Subcutaneous abdominal adipose tissue (tissue), 5 donors: ENCODE measurements around the gene CADPS2.

ENCODE experiments used
- H3K27ac ChIP-seq: one replicate; pipeline ENCODE4 v1.7.0; 2013; ENCODE audit warnings: low read depth, mild to moderate bottlenecking, inconsistent platforms, low read length, moderate library complexity
- H3K27me3 ChIP-seq, 5 donors: one replicate each; pipeline ENCODE4 v1.7.0; 2013; ENCODE audit warnings: low read length in 5 of 5, inconsistent platforms in 1 of 5; ENCODE audit not compliant: control insufficient read depth in 5 of 5, insufficient read depth in 4 of 5
- H3K36me3 ChIP-seq, 5 donors: one replicate each; pipeline ENCODE4 v1.7.0; 2013; ENCODE audit warnings: low read length in 5 of 5; ENCODE audit not compliant: control insufficient read depth in 5 of 5, insufficient read depth in 5 of 5
- H3K4me1 ChIP-seq, 5 donors: one replicate each; pipeline ENCODE4 v1.7.0; 2013; ENCODE audit warnings: low read length in 5 of 5, mild to moderate bottlenecking in 3 of 5, moderate library complexity in 1 of 5; ENCODE audit not compliant: control insufficient read depth in 5 of 5, insufficient read depth in 5 of 5
- H3K4me3 ChIP-seq, 5 donors: one replicate each; pipeline ENCODE4 v1.7.0; 2013; ENCODE audit warnings: low read length in 5 of 5, low read depth in 1 of 5
- H3K9ac ChIP-seq, 5 donors: one replicate each; pipeline ENCODE4 v1.7.0; 2013; ENCODE audit warnings: low read length in 5 of 5, mild to moderate bottlenecking in 4 of 5, moderate library complexity in 3 of 5
- H3K9me3 ChIP-seq, 5 donors: one replicate each; pipeline ENCODE4 v1.7.0; 2013; ENCODE audit warnings: low read length in 5 of 5; ENCODE audit not compliant: control insufficient read depth in 5 of 5
- donor health status: healthy.
- donor health status: healthy.
- donor health status: healthy.
- donor health status: healthy.
- donor health status: healthy.

Gene CADPS2

DNA sequence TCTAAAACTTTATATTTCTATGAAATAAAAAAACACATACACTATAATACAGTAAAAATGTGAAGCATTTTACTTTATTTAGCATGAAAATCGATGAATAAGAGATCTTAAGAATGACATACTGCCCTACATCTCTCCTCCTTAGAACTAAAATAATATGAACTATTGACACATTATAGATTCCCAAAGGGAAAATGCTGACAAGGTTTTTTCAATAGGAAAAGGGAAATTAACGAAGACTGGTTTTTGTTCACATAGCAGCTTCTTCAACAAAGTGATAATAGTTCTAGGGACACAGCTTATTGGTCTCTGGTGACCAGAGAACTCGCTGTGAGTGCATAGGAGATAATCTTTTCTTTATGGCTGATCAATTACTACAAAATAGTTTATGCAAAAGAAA lies 523.8 kb downstream of the CADPS2 start:
- H3K27me3 ChIP-seq, result no peaks in the 10 kb centered on the region
- no peak overlapping the region for H3K9ac ChIP-seq
- no peaks in the 10 kb centered on the region for H3K4me1 ChIP-seq
- peaks cover 0 to 3% (median 0%) of the 10 kb centered on the region in 5 donors for H3K36me3 ChIP-seq
- no peaks in the 10 kb centered on the region for H3K9me3 ChIP-seq
- H3K4me3 ChIP-seq, result no peak overlapping the region
- H3K27ac ChIP-seq, result no peak overlapping the region

DNA sequence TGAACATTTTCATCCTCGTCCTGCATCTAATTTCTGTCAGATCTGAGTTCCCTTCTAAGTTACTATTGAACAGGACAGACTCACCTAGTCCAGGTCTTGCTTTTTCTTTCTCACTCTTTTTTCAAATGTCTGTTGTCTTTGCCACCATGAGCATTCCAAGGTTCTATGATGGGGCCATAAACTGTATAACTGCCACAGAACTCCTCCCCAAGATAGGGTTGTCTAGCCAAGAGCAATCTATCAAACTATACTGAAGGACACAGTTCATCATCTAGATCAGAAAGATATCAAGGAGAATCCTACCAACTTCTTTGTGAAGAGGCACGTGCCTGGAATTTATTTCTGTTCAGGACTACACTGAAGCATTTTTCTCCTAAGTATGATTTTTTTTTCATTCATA lies 531.6 kb downstream of the CADPS2 start:
- no peaks in the 10 kb centered on the region for H3K4me1 ChIP-seq
- H3K27ac ChIP-seq, result no peak overlapping the region
- H3K9ac ChIP-seq, result no peak overlapping the region
- no peaks in the 10 kb centered on the region for H3K27me3 ChIP-seq
- no peak overlapping the region for H3K4me3 ChIP-seq
- H3K36me3 ChIP-seq, result peaks cover 0 to 3% (median 0%) of the 10 kb centered on the region in 5 donors
- H3K9me3 ChIP-seq, result no peaks in the 10 kb centered on the region

DNA sequence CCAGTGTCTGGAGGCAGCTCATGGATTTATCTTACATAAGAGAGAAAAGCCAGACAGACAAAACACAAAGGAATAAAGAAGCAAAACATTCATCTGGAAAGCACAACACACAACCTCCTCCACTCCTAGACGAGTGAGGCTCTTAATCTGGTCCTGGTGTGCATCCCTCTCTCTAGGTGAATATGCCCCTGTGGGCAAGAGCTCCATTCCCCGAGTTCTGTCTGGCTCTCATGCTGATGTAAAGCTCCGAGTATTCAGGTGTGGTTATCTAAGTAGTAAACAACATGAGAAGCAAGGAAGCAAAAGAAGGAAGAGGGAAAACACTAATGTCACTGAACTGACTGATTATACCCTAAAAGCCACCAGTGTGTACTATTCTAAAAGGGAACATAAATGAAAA lies 533.8 kb downstream of the CADPS2 start:
- Histone ChIP-seq H3K9ac (no peak overlapping the region), H3K36me3 (no peaks in the 10 kb centered on the region), H3K4me3 (no peak overlapping the region), H3K4me1 (no peaks in the 10 kb centered on the region), H3K27me3 (no peaks in the 10 kb centered on the region), H3K9me3 (no peaks in the 10 kb centered on the region), H3K27ac (no peak overlapping the region)

DNA sequence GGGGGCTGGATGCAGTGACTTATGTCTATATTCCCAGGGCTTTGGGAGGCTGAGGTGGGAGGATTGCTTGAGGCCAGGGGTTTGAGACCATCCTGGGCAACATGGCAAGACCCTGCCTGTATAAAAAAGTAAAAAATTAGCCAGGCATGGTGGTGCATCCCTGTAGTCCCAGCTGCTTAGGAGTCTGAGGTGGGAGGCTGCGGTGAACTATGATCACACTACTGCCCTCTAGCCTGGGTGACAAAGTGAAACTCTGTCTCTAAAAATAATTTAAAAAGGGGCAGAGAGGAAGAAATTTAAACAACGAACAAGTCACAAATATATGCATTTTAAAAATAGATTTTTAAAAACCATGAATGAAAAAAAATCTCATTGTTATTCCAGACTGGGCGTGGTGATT lies 535.6 kb downstream of the CADPS2 start:
- H3K9me3 ChIP-seq, result no peaks in the 10 kb centered on the region
- H3K27me3 ChIP-seq, result no peaks in the 10 kb centered on the region
- no peaks in the 10 kb centered on the region for H3K36me3 ChIP-seq
- no peak overlapping the region for H3K9ac ChIP-seq
- no peaks in the 10 kb centered on the region for H3K4me1 ChIP-seq
- H3K27ac ChIP-seq, result no peak overlapping the region
- H3K4me3 ChIP-seq, result no peak overlapping the region

DNA sequence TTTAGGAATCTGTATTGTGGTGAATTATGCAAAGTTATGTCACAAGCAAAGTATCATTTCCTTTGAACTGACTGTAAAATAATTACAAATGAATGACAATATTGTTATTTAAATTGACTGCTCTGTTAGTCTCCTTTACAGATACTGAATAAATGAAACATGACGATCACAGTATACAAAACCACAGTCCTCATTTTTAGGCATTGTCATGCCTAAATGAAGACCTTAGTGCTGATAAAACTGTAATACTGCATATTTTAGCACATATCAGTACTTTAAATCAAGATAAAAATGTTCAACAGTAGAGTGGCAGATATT lies 542.0 kb downstream of the CADPS2 start:
- no peaks in the 10 kb centered on the region for H3K9me3 ChIP-seq

DNA sequence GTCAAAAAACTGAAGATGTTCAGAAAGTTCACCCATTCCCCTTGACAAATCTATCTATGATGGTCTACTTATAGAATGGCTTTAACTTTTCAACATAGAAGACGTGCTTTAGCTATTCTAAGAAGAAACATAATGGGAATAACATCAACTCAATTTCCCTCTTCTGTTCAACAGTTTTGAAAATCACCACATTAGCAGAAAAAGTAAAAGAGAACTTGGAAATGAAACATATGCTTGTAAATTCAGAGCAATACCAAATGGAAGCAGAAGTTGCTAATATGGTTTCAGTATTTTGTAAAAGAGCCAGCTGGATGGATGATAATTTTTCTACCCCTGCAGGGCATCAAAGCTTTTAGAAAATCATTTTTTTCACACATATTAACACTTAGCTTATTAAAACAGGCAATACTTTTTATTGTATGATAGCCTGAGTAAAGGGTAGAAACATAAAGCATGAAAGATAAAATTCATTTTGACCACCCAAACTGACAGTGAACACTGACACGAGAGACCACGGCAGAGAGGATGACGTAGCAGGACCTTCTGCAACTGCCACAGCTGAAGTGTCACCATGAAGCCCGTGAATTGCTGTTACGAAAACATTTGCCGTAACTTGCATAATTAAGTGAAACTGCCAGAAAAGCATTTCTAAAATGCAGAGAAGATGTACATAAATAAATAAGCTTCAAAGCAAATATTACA lies 542.5 kb downstream of the CADPS2 start:
- Histone ChIP-seq H3K36me3 (no peaks in the 10 kb centered on the region), H3K4me1 (no peaks in the 10 kb centered on the region), H3K27ac (no peak overlapping the region), H3K27me3 (no peaks in the 10 kb centered on the region), H3K9ac (no peak overlapping the region), H3K9me3 (no peaks in the 10 kb centered on the region), H3K4me3 (no peak overlapping the region)

More for the DNA sequence above, 542.0 kb downstream of the CADPS2 start:
- H3K9ac ChIP-seq, result no peak overlapping the region
- no peak overlapping the region for H3K4me3 ChIP-seq
- H3K4me1 ChIP-seq, result no peaks in the 10 kb centered on the region
- no peaks in the 10 kb centered on the region for H3K36me3 ChIP-seq
- no peaks in the 10 kb centered on the region for H3K27me3 ChIP-seq
- no peak overlapping the region for H3K27ac ChIP-seq

DNA sequence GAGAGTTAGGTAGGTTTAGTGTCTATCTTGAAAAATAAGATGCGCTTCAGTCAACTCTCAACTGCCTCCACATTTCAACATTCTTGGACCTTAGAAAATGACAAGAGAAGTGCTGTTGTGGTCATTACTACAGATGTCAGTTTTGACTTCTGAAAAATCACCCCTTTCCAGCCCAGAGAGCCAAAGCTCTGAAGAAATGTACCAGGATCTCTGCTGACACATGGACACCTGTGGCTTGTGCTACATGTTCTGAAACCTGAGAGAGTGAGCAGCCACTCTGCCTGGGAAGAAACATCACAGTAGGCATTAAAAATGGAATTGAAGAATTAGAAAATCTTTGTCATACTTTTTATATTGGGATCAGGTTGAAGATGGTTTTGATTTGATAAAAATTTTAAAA lies 545.8 kb downstream of the CADPS2 start:
- H3K27ac ChIP-seq, result no peak overlapping the region
- no peaks in the 10 kb centered on the region for H3K4me1 ChIP-seq
- H3K9ac ChIP-seq, result no peak overlapping the region
- H3K4me3 ChIP-seq, result no peak overlapping the region
- H3K9me3 ChIP-seq, result no peaks in the 10 kb centered on the region
- H3K36me3 ChIP-seq, result no peaks in the 10 kb centered on the region
- H3K27me3 ChIP-seq, result no peaks in the 10 kb centered on the region

DNA sequence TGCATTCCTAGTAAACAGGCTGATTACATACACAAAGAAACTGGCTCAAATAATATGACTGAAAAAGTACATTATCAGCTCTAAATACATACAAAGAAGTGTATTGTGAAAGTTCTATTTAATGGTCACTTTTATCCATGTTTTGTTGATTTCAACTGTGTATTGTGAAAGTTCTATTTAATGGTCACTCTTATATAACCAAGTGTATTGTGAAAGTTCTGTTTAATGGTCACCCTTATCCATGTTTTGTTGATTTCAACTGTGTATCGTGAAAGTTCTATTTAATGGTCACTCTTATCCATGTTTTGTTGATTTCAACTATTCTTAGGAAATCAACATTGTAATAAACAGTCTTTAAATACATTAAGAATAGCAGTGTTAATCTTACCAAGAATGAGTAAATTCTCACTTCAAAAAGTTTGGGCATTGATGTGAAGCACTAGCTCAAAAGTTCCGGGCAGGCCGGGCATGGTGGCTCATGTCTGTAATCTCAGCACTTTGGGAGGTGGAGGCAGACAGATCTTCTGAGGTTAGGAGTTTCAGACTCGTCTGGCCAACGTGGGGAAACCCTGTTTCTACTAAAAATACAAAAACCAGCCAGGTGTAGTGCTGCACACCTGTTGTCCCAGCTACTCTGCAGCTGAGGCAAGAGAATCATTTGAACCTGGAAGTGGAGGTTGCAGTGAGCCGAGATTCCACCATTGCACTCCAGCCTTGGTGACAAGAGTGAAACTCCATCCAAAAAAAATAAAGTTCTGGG lies 546.9 kb downstream of the CADPS2 start:
- Histone ChIP-seq H3K4me3 (no peak overlapping the region), H3K36me3 (no peaks in the 10 kb centered on the region), H3K27ac (no peak overlapping the region), H3K9ac (no peak overlapping the region), H3K4me1 (no peaks in the 10 kb centered on the region), H3K9me3 (no peaks in the 10 kb centered on the region), H3K27me3 (no peaks in the 10 kb centered on the region)

DNA sequence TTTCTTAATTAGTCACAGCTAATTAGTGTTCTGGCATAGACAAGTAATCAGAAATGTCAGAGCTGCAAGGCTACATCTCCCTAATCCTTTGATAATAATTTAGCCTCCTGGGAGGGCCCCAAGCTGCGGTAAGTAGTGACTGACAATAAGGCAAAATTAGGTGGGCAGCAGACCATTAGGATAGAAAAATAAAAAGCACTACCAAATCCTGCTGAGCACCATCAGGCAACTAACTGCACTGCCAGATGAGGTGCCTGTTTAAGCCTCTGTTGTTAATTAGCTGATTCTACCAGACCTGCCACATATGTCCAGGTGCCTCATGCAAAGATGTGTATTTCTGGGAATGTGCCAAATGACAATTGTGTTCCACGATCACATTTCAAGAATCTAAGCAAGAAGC lies 549.2 kb downstream of the CADPS2 start:
- Histone ChIP-seq H3K4me1 (no peaks in the 10 kb centered on the region), H3K4me3 (no peak overlapping the region), H3K27me3 (peaks cover 0 to 2% (median 0%) of the 10 kb centered on the region in 5 donors), H3K27ac (no peak overlapping the region), H3K9ac (no peak overlapping the region), H3K36me3 (no peaks in the 10 kb centered on the region), H3K9me3 (no peaks in the 10 kb centered on the region)

DNA sequence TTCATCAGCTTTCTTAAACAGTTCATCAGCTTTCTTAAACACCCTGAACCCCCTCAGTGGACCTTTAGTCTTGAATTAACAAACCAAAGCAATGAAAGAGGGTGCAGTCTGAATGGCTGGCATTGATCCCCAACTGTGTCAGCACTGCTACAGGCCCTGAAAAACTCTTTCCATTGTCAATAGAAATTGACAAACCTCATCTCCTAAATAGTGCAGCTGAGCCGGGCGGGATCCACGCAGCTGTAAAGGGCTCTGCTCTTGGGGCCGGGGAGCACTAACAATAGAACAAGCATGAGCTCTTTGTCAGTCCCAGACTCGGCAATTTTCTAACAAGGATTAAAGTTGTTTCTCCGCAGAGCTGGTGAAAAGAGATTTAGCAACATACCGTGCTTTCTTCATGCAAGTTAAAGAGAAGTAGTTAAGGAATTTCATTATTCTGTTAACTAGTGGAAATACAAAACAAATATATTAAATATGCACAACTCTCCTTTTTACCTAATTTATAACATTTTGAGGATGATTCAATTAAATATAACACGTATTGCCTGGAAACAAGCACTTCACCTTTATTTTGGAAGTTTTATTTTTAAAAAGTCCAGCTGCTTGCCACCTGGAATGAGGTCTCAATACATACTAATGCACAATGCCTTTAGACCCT lies 557.0 kb downstream of the CADPS2 start:
- Histone ChIP-seq H3K36me3 (no peaks in the 10 kb centered on the region), H3K9me3 (no peaks in the 10 kb centered on the region), H3K27ac (no peak overlapping the region), H3K4me1 (no peaks in the 10 kb centered on the region), H3K27me3 (peaks cover 0 to 2% (median 0%) of the 10 kb centered on the region in 5 donors), H3K4me3 (no peak overlapping the region), H3K9ac (no peak overlapping the region)
